GM18870 (cell line): ENCODE measurements around the gene EEIG2.
"Not testable (repeated sequence)": the region's sequence is repeated elsewhere in the genome, so short reads cannot be mapped to it uniquely, and the experiment has no call there.

Experiments
- ATAC-seq: cut with Tn5 transposase; IDR thresholded peaks from one replicate; pipeline ENCODE4 v1.9.1; 2021; ENCODE audit warnings: moderate library complexity; ENCODE audit not compliant: unreplicated experiment

The EEIG2 gene

DNA sequence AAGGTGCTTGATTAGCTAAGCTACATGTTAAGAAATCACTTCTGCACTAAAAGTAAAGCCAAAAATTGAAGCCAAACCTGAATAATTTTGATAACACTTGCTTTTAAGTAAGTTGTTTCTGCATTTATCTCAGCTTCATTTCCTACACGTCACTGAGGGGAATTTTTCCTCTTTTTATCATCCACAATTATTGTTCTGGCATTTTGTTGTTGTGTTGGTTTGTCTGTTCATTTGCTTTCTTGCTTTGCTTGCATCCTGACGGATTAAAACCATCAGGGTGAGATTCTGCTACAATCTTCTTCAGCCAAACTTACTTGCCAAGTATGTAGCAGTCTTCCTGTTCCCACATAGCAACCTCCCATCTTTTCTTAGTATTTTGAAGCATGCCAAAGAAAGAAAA, 18.0 kb upstream of the EEIG2 start:
- no peak for ATAC-seq

DNA sequence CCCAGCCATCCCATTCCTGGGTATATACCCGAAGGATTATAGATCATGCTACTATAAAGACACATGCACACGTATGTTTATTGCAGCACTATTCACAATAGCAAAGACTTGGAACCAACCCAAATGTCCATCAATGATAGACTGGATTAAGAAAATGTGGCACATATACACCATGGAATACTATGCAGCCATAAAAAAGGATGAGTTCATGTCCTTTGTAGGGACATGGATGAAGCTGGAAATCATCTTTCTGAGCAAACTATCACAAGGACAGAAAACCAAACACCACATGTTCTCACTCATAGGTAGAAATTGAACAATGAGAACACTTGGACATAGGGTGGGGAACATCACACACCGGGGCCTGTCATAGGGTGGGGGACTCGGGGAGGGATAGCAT, 12.4 kb upstream of the EEIG2 start:
- ATAC-seq: not testable (repeated sequence)

DNA sequence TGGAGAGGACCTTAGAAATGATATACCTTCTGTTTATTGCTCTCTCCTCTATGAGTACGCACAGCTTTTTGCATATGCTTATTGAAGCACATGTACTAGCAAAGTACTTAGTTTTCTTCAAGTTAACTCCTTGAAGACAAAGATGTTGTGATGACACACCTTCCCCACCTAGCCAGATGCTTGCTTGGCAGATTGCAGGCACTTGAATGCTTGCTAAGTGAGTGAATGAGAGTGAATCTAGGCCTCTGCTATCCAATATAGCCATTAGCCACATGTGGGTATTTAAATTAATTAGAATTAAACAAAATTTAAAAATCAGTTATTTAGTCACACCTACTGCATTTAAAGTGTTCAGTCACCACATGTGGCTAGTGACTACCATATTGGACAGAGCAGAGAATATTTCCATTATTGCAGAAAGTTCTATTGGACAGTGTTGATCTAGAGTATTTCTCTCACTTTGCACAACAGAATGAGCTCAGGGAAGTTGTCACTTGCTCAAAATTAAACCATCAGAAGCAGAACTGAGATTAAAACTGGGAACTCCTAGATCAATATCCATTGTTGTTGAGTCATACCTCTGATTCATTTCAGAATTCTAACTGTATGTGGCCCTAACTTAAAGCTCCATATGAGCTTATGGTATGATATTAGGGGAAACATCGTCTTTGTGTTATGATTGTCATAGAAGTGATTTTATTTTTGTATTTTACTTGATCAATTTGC, 8.6 kb upstream of the EEIG2 start:
- peak; percentile 98 for ATAC-seq

DNA sequence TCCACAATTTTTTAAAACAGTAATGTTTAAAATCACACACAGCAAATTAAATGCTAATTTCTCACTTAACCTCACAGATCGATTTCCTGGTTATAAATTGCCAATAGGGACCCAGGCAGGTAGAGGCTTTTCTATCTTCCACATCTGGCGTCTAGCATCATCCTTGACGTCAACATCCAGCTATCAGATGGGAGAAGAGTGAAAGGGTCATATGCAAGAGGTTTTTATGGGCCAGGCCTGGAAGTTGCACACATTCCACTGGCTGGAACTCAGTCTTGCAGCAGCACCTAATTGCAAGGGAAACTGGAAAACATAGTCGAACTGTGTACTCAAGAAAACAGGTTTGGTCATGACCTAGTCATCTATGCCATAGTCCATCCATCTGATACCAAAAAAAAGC, 6.0 kb upstream of the EEIG2 start:
- no peak for ATAC-seq

DNA sequence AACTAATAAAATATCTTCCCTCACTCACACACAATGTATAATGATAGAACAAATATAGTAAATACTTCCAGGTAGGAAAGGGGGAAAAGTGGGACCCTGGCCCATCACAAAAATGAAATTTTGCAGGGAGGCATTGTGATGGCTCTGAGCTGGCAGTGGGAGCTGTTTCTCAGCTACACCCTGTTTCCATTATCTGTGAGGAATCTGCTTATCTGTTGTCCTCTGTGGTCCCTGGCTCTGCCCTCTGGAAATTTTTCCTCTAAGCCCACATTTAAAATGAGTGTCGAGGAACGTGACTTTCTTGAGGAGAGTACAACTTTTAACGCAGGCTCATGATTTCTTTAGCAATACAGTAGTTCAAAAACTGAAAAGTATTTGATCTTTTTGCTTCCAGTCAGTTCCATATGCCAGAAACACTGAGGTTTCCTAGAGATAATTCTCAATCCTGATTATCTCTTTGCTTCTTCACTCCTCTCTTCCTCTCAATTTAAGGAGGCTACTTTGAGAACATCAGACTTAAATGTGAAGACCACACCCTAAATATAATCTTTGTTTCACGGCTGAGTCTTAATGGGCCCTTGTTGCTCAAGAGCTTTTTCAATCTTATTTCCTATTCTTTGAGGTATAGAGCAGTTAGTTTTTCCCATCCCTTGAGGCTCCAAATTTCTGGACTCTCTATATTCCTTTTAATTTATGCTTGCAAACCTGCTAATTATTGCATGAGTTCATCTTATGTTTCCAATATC, 5.0 kb upstream of the EEIG2 start:
- no peak for ATAC-seq

DNA sequence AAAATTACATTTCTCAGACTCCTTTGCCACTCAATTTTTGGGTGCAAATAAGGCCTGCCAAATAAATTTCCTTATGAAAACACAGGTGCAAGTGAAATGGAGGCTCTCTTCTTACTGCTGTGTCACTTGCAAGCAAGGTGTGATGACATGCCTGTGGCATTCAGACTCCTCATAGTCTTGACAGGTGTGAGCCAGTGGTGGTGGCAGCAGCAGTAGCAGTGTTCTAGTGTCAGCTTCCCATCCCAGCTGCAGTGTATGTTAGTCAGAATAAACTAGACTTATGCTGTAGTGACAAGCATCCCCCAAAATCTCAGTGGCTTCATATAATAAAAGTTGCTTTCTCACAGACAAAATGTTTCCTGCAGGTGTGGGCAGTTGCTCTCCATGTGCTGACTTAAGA, 3.8 kb upstream of the EEIG2 start:
- ATAC-seq: no peak

DNA sequence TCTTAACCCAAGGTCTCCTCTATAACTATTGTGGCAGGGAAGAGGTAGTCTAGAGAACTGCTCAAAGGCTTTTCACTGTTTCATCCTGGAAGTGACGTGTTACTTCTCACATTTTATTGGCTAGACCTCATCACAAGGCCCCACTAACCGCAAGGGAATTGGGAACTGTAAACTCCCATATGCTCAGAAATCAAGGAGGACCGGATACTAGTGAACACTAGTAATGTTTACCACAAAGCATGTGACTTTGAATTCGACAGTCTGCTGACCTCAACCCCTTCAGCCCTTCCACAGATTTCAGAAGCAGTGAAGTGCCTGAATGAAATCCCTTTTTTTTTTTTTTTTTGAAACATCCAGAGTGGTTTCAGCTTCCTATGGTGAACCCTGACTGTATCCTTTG, 3.4 kb upstream of the EEIG2 start:
- ATAC-seq: no peak

DNA sequence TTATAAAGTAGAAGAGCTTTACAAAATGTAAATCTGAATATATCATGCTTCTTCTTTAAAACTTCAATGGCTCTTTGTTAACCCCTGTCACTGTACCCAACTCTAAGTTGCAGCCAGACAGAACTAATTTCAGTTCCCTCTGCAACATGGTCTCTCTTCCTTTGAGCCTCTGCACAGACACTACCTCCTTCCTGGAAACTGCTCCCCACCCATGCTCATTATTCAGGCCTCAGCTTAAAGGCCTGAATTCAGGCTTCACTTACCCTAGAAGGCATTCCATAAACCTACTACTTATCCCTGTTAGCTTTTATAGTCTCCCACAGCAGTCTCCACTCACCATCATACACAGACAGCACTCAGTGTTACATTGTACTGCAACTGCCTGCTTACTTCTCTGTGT, 2.6 kb upstream of the EEIG2 start:
- peak; percentile 33 for ATAC-seq

DNA sequence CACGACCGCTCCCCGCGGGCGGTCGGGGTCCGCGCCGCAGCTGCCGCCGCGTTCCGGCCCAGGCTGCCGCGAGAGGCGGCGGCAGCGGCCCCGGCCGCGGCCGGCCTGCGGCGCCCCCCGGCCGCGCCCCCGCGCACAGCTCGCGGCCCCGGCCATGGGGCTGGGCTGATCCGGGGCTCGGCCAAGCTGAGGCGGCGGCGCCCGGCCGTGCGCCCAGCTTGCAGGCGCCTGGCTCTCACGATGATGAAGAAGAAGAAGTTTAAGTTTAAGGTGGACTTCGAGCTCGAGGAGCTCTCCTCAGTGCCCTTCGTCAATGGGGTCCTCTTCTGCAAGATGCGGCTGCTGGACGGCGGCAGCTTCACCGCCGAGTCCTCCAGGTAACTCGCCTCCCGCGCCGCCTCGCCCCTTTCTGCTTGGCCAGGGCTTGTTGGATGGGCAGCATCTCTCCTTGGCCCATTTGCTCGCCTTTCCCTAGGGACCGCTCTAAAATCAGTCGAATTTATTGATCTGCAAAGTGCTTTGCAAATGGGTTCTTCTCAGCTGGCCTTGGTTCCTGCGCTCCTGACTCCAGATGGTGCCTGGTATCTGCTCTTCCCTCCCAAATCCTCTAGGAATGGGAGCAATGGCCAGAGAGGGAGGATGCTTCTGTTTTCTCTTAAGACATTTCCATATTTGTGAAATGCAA, 431 bp downstream of the EEIG2 start:
- ATAC-seq: no peak

DNA sequence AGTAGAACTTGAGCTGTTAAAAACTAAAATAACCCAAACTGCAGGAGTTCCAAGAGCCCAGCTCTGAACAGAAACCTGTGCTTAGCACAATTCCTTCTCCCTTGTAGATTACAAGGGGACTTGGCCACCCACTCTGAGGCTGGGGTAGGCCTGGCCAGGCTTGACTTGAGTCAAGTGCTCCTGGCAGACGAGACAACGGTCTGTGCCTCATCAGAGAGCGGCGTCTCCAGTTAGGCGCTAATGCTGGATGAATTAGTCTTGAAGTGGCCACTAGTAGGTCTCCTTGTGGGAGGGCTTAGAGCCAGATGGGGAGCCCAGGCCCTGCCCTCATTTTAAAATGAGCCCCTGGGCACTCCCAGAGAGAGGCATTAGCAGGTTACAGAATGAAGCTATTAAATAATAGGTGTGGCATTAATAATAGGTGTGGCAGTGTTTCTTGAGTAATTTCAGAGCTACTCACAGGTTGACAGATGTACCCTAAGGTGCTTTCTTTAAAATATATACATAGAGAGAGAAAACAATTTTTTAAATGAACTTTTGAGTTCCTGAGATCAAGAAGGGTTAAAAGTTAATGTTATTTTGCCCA, 1.1 kb downstream of the EEIG2 start:
- ATAC-seq: no peak

DNA sequence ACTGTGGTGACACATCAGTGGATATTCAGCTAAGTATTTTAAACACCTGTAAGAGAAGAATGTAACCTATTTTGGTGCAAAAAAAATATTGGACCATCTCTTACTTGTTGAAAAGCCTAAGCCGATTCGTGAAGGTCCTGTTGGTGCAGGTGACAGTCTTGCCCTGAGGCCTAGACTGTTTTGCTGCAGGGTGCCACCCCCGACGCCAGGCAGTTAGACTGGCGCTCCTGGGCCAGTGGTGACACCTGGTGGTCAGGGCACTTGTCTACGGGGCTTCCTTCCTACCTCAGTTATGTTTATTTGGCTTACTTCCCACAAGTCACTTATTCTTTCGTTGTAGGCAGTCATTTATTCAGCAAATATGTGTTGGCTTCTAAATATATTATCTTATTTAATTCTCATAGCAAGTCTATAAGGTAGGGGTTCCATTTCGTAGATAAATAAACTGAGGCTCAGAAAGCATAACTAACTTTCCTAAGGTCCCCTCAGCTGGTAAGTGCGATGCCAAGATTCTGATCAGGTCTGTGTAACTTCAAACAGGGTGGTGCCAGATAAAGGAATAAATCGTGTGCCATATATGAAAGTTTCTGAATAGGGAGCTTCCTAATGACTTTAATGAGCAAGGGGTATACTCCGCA, 1.9 kb downstream of the EEIG2 start:
- ATAC-seq: peak; percentile 38

DNA sequence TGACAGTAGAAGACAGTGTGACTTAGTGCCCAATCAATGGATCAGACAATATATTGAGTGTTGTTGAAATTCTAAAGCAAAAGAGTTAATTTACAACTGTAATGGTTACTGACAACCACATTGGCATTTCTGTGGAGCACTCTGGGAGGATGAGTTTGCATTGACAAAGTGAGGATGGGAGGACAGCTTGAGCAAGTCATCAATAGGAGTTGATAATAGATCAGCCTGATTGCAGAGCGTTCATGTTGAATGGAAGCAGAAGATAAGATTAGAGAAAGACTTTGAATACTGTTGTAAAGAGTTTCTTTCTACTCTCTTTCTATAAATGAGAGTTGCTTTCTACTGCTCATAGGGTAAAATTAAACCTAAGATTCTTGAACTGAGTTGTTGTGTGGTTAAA, 3.9 kb downstream of the EEIG2 start:
- ATAC-seq: no peak

DNA sequence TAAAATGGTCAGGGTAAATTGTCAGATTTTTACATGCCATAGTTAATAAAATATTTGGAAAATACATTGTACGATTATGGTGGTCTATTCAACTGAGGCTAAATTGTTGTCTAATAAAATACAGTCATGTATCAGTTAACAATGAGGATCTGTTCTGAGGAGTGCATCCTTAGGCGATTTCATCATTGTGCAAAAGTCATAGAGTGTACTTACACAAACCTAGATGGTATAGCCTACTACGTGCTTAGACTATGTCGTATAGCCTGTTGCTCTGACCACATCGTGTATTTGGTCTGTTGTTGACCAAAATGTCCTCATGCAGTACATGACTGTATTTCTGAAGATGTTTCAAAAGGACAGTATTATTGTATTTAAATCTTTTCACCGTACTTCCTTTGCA, 5.2 kb downstream of the EEIG2 start:
- no peak for ATAC-seq

DNA sequence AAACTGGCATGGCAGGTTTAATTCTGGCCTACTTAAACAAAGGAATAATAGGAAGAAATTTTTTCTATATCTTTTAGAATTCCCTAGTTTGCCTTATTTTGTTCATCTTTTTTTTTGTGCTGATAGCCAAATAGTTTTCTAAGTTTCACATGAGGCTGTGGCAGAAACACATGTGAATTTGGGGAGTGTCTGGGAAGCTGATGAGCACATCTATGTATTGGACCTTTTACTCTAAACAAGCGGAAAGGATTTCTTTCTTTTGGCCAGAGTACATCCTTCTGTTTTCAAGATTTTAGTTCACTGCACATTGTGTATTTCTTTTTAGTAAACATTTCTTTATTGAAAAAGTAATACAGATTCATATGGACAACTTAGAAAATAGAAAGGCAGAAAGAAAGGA, 5.6 kb downstream of the EEIG2 start:
- ATAC-seq: no peak

DNA sequence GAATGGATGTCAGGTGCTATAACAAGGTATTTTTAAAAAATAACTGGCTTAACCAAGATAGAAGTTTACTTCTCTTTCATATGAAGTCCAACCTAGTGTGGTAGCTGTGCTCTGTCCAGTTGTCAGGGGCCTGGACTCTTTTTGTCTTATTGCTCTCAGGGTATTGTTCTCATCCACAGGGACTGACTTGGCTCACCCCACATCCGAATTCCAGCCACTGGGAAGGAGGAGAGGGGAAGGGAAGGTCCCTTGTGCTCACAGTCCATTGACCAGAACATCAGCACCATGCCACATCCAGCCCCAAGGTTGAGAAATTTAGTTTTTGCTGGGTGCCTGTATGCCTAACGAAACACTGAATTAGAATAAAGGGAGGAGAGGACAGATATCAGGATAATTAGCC, 8.7 kb downstream of the EEIG2 start:
- ATAC-seq: no peak

DNA sequence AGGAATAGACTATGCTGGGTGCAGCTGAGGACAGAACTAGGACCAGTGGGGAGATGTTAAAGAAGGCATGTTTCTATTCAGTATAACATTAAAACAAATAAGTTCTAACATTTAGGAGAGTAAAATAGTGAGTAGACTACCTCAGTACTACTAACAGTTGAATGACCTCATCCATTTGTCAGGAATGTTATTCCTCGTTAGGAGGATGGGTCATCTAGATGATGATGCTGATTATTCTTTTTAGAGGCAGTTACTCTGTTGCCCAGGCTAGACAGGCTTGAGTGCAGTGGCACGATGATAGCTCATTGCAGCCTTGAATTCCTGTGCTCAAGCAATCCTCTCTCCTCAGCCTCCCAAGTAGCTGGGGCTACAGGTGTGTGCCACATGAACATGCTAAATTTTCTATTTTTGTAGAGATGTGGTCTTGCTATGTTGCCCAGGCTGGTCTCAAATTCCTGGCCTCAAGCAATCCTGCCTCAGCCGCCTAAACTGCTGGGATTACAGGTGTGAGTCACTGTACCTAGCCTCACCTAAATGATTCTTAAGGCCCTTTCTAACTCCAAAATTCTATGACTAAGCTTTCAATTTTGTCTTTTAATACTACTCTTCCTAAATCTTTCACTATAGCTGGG, 9.3 kb downstream of the EEIG2 start:
- ATAC-seq: no peak

DNA sequence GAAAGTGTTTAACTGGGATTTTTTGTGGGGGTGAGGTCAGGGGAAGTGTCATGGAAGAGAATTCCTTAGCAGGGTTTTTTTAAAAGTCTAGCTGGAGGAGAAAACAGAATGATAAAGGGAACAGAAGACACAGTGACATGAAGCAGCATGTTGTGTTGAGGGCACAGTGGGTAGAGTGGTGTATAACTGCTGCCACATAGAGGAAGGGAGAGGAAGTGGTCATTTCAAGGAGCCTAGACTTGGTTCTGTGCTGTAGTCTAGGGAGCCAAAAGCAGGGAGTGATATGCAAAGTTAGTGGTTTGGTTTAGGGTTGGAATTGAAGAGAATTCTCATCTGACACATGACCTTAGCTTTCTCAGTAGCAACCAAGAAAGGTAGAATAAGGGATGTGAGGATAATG, 10.2 kb downstream of the EEIG2 start:
- peak; percentile 96 for ATAC-seq

DNA sequence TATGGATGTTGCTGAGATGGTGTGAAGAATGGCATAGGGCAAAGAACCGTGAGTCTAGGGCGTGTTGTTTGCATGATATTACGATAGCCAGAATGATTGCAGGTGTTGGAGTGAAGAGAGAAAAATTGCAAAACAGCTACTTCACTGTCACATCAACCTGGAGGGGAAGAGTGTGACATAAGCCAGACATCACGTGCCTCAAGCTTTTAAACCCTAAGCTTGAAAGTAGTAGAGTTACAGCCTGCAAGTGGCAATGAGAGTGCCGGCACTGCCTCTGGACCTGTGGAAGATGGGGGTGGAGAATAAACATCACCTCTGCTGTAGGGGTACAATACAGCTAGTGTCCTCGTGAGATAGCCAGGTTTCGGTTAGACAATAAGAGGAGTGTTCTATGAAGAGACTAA, 11.1 kb downstream of the EEIG2 start:
- no peak for ATAC-seq

DNA sequence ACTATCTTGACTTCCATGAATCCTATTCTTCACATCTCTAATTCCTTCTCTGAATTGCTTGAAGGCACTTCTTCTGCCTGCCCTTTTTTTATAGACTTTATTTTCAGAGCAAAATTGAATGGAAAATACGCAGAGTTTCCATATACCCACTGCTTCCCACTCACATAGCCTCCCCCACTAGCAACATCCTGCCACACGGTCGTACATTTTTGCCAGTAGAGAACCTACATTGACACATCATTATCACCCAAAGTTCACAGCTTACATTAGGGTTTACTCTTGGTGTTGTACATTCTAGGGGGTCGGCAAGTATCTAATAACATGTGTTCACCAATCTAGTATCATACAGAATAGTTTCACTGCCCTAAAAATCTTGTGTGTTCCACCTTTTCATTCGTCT, 12.3 kb downstream of the EEIG2 start:
- no peak for ATAC-seq

DNA sequence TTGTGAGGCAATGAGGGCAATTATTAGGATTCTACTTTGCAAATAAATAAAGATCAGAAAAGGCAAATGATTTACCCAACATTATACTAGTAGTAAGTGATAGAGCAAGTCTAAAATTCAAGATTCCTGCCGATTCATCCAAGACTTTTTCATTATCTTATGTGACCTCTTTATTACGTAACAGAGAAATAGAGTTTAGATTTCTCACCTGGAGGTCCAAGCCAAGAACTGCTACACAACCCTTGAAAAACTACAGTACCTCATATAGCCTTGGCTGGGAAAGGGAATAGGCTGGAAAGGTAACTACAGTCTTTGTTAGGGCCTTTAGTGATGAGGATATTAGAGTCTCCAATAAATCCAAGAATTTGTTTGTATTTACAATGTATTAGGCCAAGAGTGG, 13.3 kb downstream of the EEIG2 start:
- ATAC-seq: no peak

DNA sequence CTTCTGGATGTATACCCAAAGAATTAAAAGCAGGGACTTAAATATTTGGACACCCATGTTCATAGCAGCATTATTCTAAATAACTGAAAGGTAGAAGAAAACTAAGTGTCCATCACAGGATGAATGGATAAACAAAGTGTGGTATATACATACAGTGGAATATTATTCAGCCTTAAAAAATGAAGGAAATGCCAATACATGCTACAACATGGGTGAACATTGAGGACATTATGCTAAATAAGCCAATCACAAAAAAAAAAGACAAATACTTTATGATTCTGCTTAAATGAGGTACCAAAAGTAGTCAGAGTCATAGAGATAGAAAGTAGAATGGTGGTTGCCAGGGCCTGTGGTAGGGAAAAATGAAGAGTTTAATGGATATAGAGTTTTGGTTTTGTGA, 14.1 kb downstream of the EEIG2 start:
- ATAC-seq: no peak
